HG02642 (cell line): ENCODE data around the gene PRSS21.

Experiments used
- ATAC-seq: cut with Tn5 transposase; IDR thresholded peaks from one replicate; pipeline ENCODE4 v1.9.1; 2021; ENCODE audit warnings: mild to moderate bottlenecking; ENCODE audit not compliant: unreplicated experiment, poor library complexity

Gene PRSS21

GRCh38 chr16:2779151-2779920 is 37.7 kb upstream of the PRSS21 start:
- ATAC-seq: no peak

GRCh38 chr16:2779978-2780898 is 36.8 kb upstream of the PRSS21 start:
- no peak for ATAC-seq

GRCh38 chr16:2782583-2783351 is 34.3 kb upstream of the PRSS21 start:
- no peak for ATAC-seq

GRCh38 chr16:2783581-2784357 is 33.3 kb upstream of the PRSS21 start:
- no peak for ATAC-seq

GRCh38 chr16:2784358-2785100 is 32.5 kb upstream of the PRSS21 start:
- ATAC-seq: no peak

GRCh38 chr16:2785101-2785991 is 31.7 kb upstream of the PRSS21 start:
- ATAC-seq: no peak

GRCh38 chr16:2786061-2786825 is 30.8 kb upstream of the PRSS21 start:
- ATAC-seq: no peak

GRCh38 chr16:2786826-2787151 is 30.2 kb upstream of the PRSS21 start:
- no peak for ATAC-seq

- no peak for ATAC-seq
These were observed 29.6 kb upstream of the PRSS21 start, which contains the start of gene PRSS33 for GRCh38 chr16:2787406-2787805. Gene PRSS33, minus strand, starts transcription at chr16:2787560. Its CDS starts 1,013 bp downstream, at chr16:2786547.

GRCh38 chr16:2787961-2788360 is 29.1 kb upstream of the PRSS21 start:
- ATAC-seq: no peak

GRCh38 chr16:2790631-2791030 is 26.4 kb upstream of the PRSS21 start:
- ATAC-seq: no peak

GRCh38 chr16:2791174-2791573 is 25.9 kb upstream of the PRSS21 start:
- no peak for ATAC-seq

- no peak for ATAC-seq
These were observed 24.1 kb upstream of the PRSS21 start for GRCh38 chr16:2792940-2793339.

- no peak for ATAC-seq
These were observed 21.5 kb upstream of the PRSS21 start for GRCh38 chr16:2795395-2796143.

GRCh38 chr16:2798723-2799204 is 18.3 kb upstream of the PRSS21 start:
- ATAC-seq: no peak

- ATAC-seq: no peak
These were observed 17.7 kb upstream of the PRSS21 start for GRCh38 chr16:2799205-2799858.
